Central memory CD8-positive, alpha-beta T cell (primary cell): ENCODE results near the gene PIGL.

Experiments
- ATAC-seq: fragments of 150-1000 bp; cut with Tn5 transposase; replicated peaks from 2 replicates; pipeline ENCODE4 v1.10.0; 2022; ENCODE audit warnings: mild to moderate bottlenecking, moderate FRiP score, moderate number of reproducible peaks; ENCODE audit not compliant: poor library complexity, severe bottlenecking; ENCODE audit errors: extremely low read depth
- DNase-seq, 2 donors: peaks; one replicate each; pipeline ENCODE4 v3.0.0; 2021; ENCODE audit warnings: low spot score in 2 of 2
- H3K27ac Mint-ChIP-seq: one replicate; pipeline ENCODE4 v1.8.0; 2022; ENCODE audit warnings: low read depth, mild to moderate bottlenecking, moderate library complexity, mixed read lengths
- H3K27me3 Mint-ChIP-seq: one replicate; pipeline ENCODE4 v1.8.0; 2022; ENCODE audit warnings: mixed read lengths
- H3K36me3 Mint-ChIP-seq: one replicate; pipeline ENCODE4 v1.8.0; 2022; ENCODE audit warnings: mild to moderate bottlenecking, moderate library complexity, mixed read lengths; ENCODE audit not compliant: insufficient read depth
- H3K4me1 Mint-ChIP-seq: one replicate; pipeline ENCODE4 v1.8.0; 2022; ENCODE audit warnings: mixed read lengths
- H3K4me3 Mint-ChIP-seq: one replicate; pipeline ENCODE4 v1.8.0; 2022; ENCODE audit warnings: mild to moderate bottlenecking, moderate library complexity, mixed read lengths
- H3K9me3 Mint-ChIP-seq: one replicate; pipeline ENCODE4 v1.8.0; 2022; ENCODE audit warnings: mixed read lengths

Gene PIGL

GRCh38 chr17:16239931-16240330 is 22.9 kb downstream of the PIGL start:
- no peak for ATAC-seq
- Mint-ChIP-seq H3K9me3 (no peaks in the 10 kb centered on the region), H3K4me1 (peaks cover 11% of the 10 kb centered on the region), H3K27ac (no peak overlapping the region), H3K4me3 (no peak overlapping the region), H3K27me3 (no peaks in the 10 kb centered on the region), H3K36me3 (peaks cover 11% of the 10 kb centered on the region)
- DNase-seq, result no peak

- Mint-ChIP-seq H3K4me3 (no peak overlapping the region), H3K36me3 (peaks cover 2% of the 10 kb centered on the region), H3K4me1 (peaks cover 13% of the 10 kb centered on the region), H3K27ac (no peak overlapping the region), H3K27me3 (no peaks in the 10 kb centered on the region), H3K9me3 (no peaks in the 10 kb centered on the region)
- ATAC-seq (no peak), DNase-seq (no peak)
Measured at GRCh38 chr17:16241906-16242399, 24.9 kb downstream of the PIGL start.

DNA sequence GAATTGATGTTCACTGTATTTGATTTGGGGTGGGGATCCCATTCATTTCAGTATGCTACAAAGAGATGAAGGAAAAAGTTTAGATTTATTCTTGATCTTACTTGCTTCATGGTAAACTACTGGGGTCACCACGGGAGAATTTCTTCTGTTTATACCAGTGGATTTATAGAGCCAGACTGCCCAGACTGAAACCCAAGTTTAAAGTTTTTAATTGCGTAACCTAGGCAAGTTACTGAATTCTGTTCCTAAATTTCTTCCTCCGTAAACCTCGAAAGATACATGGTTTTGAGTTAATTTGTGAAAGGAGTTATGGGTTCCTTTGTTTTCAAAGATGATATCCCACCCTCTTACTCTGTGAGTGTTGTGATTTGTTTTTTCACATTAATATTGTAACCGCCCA is 26.4 kb downstream of the PIGL start:
- Mint-ChIP-seq H3K27me3 (no peaks in the 10 kb centered on the region), H3K4me1 (peaks cover 16% of the 10 kb centered on the region), H3K36me3 (peaks cover 5% of the 10 kb centered on the region), H3K9me3 (no peaks in the 10 kb centered on the region), H3K27ac (no peak overlapping the region), H3K4me3 (no peak overlapping the region)
- DNase-seq (no peak), ATAC-seq (no peak)

DNA sequence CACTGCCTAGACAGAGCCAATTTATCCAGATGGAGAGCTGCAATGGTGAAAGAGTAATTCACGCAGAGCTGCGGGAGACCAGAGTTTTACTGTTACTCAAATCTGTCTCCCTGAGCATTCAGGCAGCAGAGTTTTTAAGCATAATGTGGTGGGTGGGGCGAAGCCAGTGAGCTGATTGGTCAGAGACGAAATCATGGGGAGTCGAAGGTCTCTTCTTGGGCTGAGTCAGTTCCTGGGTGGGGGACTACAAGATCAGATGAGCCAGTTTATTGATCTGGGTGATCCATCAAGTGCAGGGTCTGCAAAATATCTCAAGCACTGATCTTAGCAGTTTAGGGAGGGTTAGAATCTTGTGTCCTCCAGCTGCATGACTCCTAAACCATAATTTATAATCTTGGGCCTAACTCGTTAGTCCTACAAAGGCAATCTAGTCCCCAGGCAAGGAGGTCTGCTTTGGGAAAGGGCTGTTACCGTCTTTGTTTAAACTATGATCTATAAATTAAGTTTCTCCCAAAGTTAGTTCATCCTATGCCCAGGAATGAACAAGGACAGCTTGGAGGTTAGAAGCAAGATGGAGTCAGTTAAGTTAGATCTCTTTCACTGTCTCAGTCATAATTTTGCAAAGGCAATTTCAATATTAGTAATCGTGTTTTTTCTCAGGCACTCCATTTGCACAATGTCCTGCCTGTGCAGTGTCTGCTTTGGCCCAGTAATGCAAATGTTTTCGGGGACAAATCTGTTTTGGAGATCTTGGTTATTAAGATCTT is 27.0 kb downstream of the PIGL start:
- H3K4me1 Mint-ChIP-seq, result peaks cover 16% of the 10 kb centered on the region
- H3K27ac Mint-ChIP-seq, result no peak overlapping the region
- H3K36me3 Mint-ChIP-seq, result peaks cover 5% of the 10 kb centered on the region
- DNase-seq (no peak), ATAC-seq (no peak)
- H3K9me3 Mint-ChIP-seq, result no peaks in the 10 kb centered on the region
- H3K27me3 Mint-ChIP-seq, result no peaks in the 10 kb centered on the region
- no peak overlapping the region for H3K4me3 Mint-ChIP-seq

GRCh38 chr17:16247586-16247984 is 30.6 kb downstream of the PIGL start:
- H3K9me3 Mint-ChIP-seq, result no peaks in the 10 kb centered on the region
- peaks cover 14% of the 10 kb centered on the region for H3K4me1 Mint-ChIP-seq
- DNase-seq, result no peak
- no peak for ATAC-seq
- peaks cover 5% of the 10 kb centered on the region for H3K36me3 Mint-ChIP-seq
- H3K4me3 Mint-ChIP-seq, result no peak overlapping the region
- no peaks in the 10 kb centered on the region for H3K27me3 Mint-ChIP-seq
- no peak overlapping the region for H3K27ac Mint-ChIP-seq

DNA sequence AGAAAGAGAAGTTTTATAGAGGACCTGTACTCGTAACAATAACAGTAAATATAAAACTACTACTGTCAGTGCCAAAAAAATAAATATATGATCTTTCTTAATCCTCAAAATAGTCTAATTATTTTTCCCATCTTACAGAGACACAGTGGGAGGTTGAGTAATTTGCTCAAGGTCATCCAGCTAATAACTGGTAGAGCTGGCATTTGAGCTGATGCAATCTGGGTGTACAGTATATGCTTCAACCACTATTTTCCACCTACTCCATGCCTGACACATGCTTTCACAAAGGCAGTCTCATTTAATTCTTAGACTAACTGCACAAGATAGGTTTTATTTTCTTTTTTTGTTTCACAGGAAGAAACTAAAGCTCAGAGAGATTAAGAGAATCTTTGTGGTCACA is 33.6 kb downstream of the PIGL start:
- H3K27ac Mint-ChIP-seq, result no peak overlapping the region
- no peak for ATAC-seq

GRCh38 chr17:16251043-16251442 is 34.0 kb downstream of the PIGL start:
- no peak overlapping the region for H3K4me3 Mint-ChIP-seq
- H3K36me3 Mint-ChIP-seq, result peaks cover 5% of the 10 kb centered on the region
- H3K27ac Mint-ChIP-seq, result no peak overlapping the region
- no peaks in the 10 kb centered on the region for H3K27me3 Mint-ChIP-seq
- DNase-seq (no peak), ATAC-seq (no peak)
- no peaks in the 10 kb centered on the region for H3K9me3 Mint-ChIP-seq
- peaks cover 16% of the 10 kb centered on the region for H3K4me1 Mint-ChIP-seq

More for the DNA sequence above, 33.6 kb downstream of the PIGL start:
- DNase-seq, result no peak
- peaks cover 16% of the 10 kb centered on the region for H3K4me1 Mint-ChIP-seq
- no peaks in the 10 kb centered on the region for H3K9me3 Mint-ChIP-seq
- H3K36me3 Mint-ChIP-seq, result peaks cover 7% of the 10 kb centered on the region
- H3K27me3 Mint-ChIP-seq, result no peaks in the 10 kb centered on the region
- no peak overlapping the region for H3K4me3 Mint-ChIP-seq

DNA sequence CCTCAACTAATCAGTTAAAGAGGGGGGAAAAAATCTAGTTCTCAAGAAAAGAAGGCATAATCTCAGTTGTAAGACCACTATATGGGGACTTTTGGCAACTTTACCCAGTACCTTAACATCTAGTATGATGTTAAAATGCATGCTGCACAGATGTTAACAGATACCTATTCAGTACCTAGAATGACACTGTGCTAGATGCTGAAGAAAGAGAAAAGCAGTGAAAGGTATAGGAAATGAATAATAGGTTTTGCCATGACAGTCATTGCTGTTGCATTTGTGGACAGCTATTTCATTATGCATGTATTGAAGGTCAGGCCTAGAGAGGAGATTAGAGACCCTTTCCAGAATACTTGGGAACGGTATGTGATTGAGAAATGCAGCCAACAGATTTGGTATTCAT is 34.5 kb downstream of the PIGL start:
- ATAC-seq, result no peak
- Mint-ChIP-seq H3K27ac (no peak overlapping the region), H3K36me3 (peaks cover 5% of the 10 kb centered on the region), H3K4me3 (no peak overlapping the region), H3K4me1 (peaks cover 16% of the 10 kb centered on the region), H3K27me3 (no peaks in the 10 kb centered on the region), H3K9me3 (no peaks in the 10 kb centered on the region)
- DNase-seq, result no peak

DNA sequence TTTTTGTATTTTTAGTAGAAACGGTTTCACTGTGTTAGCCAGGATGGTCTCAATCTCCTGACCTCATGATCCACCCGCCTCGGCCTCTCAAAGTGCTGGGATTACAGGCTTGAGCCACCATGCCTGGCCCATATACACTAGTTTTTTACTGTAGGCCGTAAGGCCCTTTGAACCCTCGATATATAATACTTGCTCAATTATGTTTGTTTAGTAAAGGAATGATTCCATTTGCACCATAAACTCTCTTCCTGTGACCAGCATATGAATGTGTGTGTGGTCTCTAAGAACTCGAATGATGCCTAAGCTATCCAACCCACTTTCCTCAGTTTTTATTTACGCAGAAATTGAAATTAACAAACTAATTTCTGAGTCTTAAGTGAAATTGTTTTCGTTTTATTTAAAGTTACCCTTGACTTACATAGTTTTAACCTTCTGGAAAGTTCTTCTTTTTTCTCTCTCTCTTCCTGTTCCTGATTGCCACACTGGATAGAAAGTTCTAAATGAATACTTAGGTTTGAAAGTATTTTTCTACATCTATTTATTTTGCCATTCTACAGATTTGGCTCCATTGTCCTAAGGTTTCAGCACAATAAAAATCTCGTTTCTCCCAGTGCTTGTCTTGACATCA is 37.9 kb downstream of the PIGL start:
- Mint-ChIP-seq H3K36me3 (peaks cover 8% of the 10 kb centered on the region), H3K27ac (no peak overlapping the region), H3K27me3 (no peaks in the 10 kb centered on the region), H3K4me1 (peaks cover 11% of the 10 kb centered on the region), H3K9me3 (no peaks in the 10 kb centered on the region), H3K4me3 (no peak overlapping the region)
- ATAC-seq, result no peak
- DNase-seq, result no peak

DNA sequence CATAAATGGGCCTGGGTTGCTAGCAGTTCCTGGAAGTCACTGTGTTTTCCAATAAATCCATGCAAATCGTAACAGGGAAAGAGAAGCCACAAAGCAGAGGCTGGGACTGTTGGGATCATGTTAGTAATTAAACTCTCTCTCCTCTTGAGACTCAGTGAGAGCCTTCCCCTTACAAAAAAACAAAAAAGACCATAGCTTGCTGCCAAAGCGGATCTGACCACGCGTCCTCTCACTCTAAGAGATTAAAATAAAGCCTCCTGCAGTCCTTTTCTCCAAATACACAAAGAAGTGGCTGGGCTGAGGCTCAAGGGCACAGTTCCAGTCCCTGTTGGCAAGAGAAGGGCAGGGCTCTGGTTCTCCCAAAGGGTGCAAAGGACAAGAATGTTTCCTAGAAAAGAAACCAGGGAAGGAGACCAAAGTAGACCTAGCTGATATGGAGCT is 38.5 kb downstream of the PIGL start:
- peaks cover 11% of the 10 kb centered on the region for H3K4me1 Mint-ChIP-seq
- no peaks in the 10 kb centered on the region for H3K9me3 Mint-ChIP-seq
- DNase-seq, result no peak
- no peak overlapping the region for H3K4me3 Mint-ChIP-seq
- H3K27me3 Mint-ChIP-seq, result no peaks in the 10 kb centered on the region
- H3K27ac Mint-ChIP-seq, result no peak overlapping the region
- ATAC-seq, result no peak
- peaks cover 8% of the 10 kb centered on the region for H3K36me3 Mint-ChIP-seq

DNA sequence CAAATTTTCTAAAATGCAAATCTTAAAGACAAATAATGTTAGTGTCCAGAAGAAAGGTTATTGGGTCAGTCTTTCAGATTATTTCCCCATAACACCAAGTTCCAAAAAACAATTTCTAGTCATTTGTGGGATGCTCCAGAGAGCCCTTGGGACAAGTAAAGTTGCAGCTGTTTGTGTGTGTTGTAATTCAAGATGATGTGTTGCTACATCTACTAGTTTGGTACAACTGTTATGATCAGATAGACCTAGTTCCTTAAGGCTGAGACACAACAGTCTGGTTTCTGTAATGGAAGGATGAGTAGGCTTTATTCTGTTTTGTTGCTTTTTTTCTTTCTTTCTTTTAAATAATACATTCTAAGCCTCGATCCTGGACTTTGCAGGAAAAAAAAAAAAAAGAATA is 41.9 kb downstream of the PIGL start:
- H3K27me3 Mint-ChIP-seq, result no peaks in the 10 kb centered on the region
- peaks cover 6% of the 10 kb centered on the region for H3K4me1 Mint-ChIP-seq
- ATAC-seq (no peak), DNase-seq (no peak)
- H3K36me3 Mint-ChIP-seq, result peaks cover 8% of the 10 kb centered on the region
- H3K27ac Mint-ChIP-seq, result no peak overlapping the region
- H3K4me3 Mint-ChIP-seq, result no peak overlapping the region
- H3K9me3 Mint-ChIP-seq, result no peaks in the 10 kb centered on the region

DNA sequence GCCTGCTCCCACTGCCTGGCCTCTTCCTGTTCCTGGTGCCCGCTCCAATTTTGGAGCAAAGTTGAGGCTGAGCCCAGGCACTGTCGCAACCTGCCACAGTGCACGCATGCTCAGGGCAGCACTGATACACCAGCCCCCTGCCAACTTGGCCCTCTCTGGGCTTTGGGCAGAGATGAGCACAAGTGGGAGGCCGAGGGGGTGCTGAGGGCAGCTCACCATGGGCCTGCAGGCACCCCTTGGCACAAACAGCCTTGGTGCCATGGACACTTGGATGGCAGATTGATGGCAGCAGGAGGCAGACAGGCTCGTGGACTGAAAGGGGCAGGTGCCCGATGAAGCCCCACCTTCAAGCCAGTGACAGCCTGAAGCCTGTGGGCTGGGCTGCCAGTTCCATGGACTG is 42.9 kb downstream of the PIGL start:
- no peaks in the 10 kb centered on the region for H3K27me3 Mint-ChIP-seq
- peaks cover 8% of the 10 kb centered on the region for H3K4me1 Mint-ChIP-seq
- H3K9me3 Mint-ChIP-seq, result no peaks in the 10 kb centered on the region
- no peak for ATAC-seq
- DNase-seq, result no peak
- H3K4me3 Mint-ChIP-seq, result no peak overlapping the region
- no peak overlapping the region for H3K27ac Mint-ChIP-seq
- peaks cover 8% of the 10 kb centered on the region for H3K36me3 Mint-ChIP-seq

DNA sequence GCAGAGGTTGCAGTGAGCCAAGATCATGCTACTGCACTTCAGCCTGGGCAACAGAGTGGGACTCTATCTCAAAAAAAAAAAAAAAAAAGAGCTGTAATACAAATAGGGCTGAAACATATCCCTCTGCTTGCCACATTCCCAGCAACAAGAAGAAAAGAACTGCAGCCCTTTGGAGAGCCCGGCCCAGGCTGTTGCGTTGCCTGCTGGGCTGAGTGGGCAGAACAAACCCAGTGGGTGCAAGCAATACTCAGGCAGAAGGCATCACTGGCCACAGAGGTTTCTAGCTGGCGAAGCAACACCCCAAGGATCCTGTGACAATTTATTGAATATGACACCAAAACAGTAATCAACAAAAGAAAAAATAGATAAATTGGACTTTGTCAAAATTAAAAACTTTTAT is 44.0 kb downstream of the PIGL start:
- DNase-seq (no peak), ATAC-seq (no peak)
- no peaks in the 10 kb centered on the region for H3K27me3 Mint-ChIP-seq
- no peak overlapping the region for H3K4me3 Mint-ChIP-seq
- H3K36me3 Mint-ChIP-seq, result peaks cover 6% of the 10 kb centered on the region
- peaks cover 7% of the 10 kb centered on the region for H3K4me1 Mint-ChIP-seq
- H3K9me3 Mint-ChIP-seq, result no peaks in the 10 kb centered on the region
- no peak overlapping the region for H3K27ac Mint-ChIP-seq
